Spinal cord (tissue), 10 donors: Measurements from ENCODE around the gene ARSJ. TPM values are rescaled to one million over a fixed set of nuclear protein-coding genes. Genes with fewer than 3 reads are reported as not detected.

Source experiments
- DNase-seq, 6 donors: peaks; one replicate each; pipeline versions ENCODE4 v3.0.0 to v3.0.0-alpha.2; 2013 to 2015; ENCODE audit warnings: low spot score in 6 of 6, low read depth in 4 of 6
- H3K27ac ChIP-seq: one replicate; pipeline ENCODE4 v1.5.1; 2013; ENCODE audit warnings: low read depth, low read length, control low read depth
- H3K27me3 ChIP-seq: one replicate; pipeline ENCODE4 v1.6.1; 2013; ENCODE audit warnings: low read length; ENCODE audit not compliant: control insufficient read depth, insufficient read depth
- H3K36me3 ChIP-seq: one replicate; pipeline ENCODE4 v1.6.1; 2013; ENCODE audit warnings: low read length; ENCODE audit not compliant: control insufficient read depth, insufficient read depth
- H3K4me1 ChIP-seq: one replicate; pipeline ENCODE4 v1.6.1; 2013; ENCODE audit warnings: low read length; ENCODE audit not compliant: control insufficient read depth, insufficient read depth
- H3K4me3 ChIP-seq: one replicate; pipeline ENCODE4 v1.5.1; 2013; ENCODE audit warnings: low read depth, low read length, control low read depth
- H3K9me3 ChIP-seq: one replicate; pipeline ENCODE4 v1.6.1; 2013; ENCODE audit warnings: low read length; ENCODE audit not compliant: control insufficient read depth, insufficient read depth
- WGBS: methylation state at CpG from one replicate; pipeline ENCODE4 v1.1.5; 2013; ENCODE audit warnings: missing lambda C conversion rate; ENCODE audit not compliant: insufficient coverage; 5-methylcytosine and 5-hydroxymethylcytosine counted together
- long read RNA-seq, 4 donors: transcript quantifications; one replicate each; lab custom pipeline, GENCODE V29; 2026
- polyA plus RNA-seq, 2 donors: library from polyadenylated mRNA; unstranded; fragments of 120-200 nt; gene quantifications; one replicate each; pipeline ENCODE4 v1.2.1, GENCODE V29; 2013; ENCODE audit not compliant: insufficient read length in 2 of 2
- total RNA-seq, 2 donors: library from RNA; depleted of rRNA in 1 of 2; stranded (reverse); fragments of 120-200 nt in 1 of 2; fragments of >200 nt in 1 of 2; gene quantifications; one replicate each; pipeline versions ENCODE4 v1.2.3 to v1.2.4, GENCODE V29; 2013 to 2014
- donor health status: healthy.

The ARSJ gene
- total RNA-seq, result 1 to 10 TPM; 2.1 to 3.1 TPM
- under 1 TPM; 0.66 to 0.87 TPM for polyA plus RNA-seq
- long read RNA-seq, donor 1, result 0 reads
- long read RNA-seq, donor 2, result 0 reads
- long read RNA-seq, donor 3, result 0 reads
- long read RNA-seq, donor 4, full-length matches to known transcripts, result 2 of 2 reads
- long read RNA-seq, donor 4, partial matches to known transcripts, result 0 of 2 reads
- long read RNA-seq, donor 4, other reads (novel, unspliced or antisense), result 0 of 2 reads

DNA sequence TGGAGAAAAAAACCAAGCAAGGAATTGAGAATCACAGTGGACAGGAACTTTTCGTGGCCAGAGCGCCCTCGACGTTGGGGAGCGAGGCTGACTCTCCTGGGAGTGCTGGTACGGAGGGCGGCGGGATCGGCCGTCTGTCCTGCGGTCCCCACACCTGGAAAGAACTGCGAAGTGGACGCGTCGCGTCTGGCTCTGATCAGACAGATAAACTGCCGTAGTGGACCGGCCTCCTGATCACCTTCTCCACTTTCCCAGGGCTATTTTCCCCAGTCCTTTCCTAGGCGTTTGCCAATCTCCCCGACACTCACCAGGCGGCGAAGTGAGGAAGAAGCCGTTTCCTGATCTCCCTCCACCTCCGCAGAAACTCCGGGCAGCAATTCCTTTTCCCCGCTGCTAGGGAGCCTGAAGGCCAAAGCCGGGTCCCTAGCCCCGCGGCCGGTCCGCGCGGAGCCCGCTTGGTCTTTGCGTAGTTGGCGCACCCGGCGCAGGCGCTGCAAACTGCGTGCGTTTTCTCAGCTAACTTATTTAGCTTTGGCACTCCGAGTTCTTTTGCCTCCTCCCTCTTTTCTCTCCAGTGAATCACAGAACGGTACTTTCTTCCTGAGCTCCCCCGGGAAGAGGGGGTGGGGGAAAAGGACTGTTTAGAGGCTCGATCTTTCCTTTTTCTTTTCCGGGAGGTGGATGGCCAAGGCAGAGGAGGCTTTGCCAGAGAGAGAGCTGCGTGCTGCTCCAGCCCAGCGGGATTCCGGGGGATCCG lies at the start of gene ARSJ:
TSS of gene ARSJ (minus strand) at position 500 of the 757 bp plus-strand sequence. CDS start 813 bp downstream, outside the sequence.
- H3K27ac ChIP-seq, result peak within 1 kb of the TSS; percentile 68
- no peaks in the 10 kb centered on the region for H3K36me3 ChIP-seq
- H3K9me3 ChIP-seq, result peaks cover under 1% of the 10 kb centered on the region
- peak in 5 of 6 donors; percentile 27 to 74 (median 46) for DNase-seq
- H3K4me1 ChIP-seq, result peaks cover 14% of the 10 kb centered on the region
- H3K27me3 ChIP-seq, result peaks cover 27% of the 10 kb centered on the region
- WGBS, result under 1% methylated on average over 46 of the region's 50 CpGs
- peak within 1 kb of the TSS; percentile 57 for H3K4me3 ChIP-seq

- peak in 1 of 6 donors; percentile 38 for DNase-seq
- H3K9me3 ChIP-seq, result no peaks in the 10 kb centered on the region
- H3K27me3 ChIP-seq, result no peaks in the 10 kb centered on the region
- H3K27ac ChIP-seq, result no peak overlapping the region
- no peak overlapping the region for H3K4me3 ChIP-seq
- no peaks in the 10 kb centered on the region for H3K36me3 ChIP-seq
- H3K4me1 ChIP-seq, result no peaks in the 10 kb centered on the region
These were observed 48.6 kb upstream of the ARSJ start for GRCh38 chr4:114028071-114028470.

GRCh38 chr4:114027596-114027995 lies 48.1 kb upstream of the ARSJ start:
- no peaks in the 10 kb centered on the region for H3K9me3 ChIP-seq
- no peak overlapping the region for H3K4me3 ChIP-seq
- H3K4me1 ChIP-seq, result no peaks in the 10 kb centered on the region
- no peak for DNase-seq
- no peaks in the 10 kb centered on the region for H3K27me3 ChIP-seq
- H3K36me3 ChIP-seq, result no peaks in the 10 kb centered on the region
- no peak overlapping the region for H3K27ac ChIP-seq

- no peak overlapping the region for H3K4me3 ChIP-seq
- no peaks in the 10 kb centered on the region for H3K9me3 ChIP-seq
- 94% methylated on average over 2 of the region's 3 CpGs for WGBS
- no peaks in the 10 kb centered on the region for H3K36me3 ChIP-seq
- no peak overlapping the region for H3K27ac ChIP-seq
- no peaks in the 10 kb centered on the region for H3K27me3 ChIP-seq
- no peak for DNase-seq
- no peaks in the 10 kb centered on the region for H3K4me1 ChIP-seq
These were observed 47.0 kb upstream of the ARSJ start for GRCh38 chr4:114026447-114026846.

DNA sequence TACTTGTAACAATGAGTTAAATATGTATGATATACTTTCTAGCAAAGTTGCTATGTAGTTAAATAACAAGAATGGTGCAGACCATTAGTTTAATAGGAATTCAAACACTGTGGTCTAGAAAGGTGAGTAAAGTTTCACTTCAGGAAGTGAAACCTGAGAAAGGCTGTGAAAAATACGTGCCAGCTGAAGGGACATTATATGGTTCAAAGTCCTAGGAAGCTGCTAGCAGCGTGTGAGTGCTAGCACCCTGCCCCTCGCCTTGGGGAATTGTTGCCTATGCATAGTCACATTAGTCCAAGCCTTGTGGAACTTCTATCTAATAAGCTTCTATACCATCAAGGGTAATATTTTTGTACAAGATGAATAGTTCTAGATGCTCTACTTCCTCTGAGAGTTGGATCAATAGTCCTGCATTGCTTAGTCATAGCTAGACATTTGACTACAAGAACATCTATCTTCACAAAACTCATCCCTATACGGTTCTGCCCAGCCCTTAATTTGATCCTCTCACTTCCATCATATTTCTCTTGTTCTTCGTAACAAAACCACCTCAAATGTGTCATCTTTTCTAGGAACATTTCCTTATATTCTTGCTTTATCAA lies 45.8 kb upstream of the ARSJ start:
- H3K27me3 ChIP-seq, result no peaks in the 10 kb centered on the region
- no peak overlapping the region for H3K27ac ChIP-seq
- no peak overlapping the region for H3K4me3 ChIP-seq
- WGBS, result 73% methylated on average over 3 of the region's 5 CpGs
- DNase-seq, result no peak
- no peaks in the 10 kb centered on the region for H3K36me3 ChIP-seq
- H3K9me3 ChIP-seq, result no peaks in the 10 kb centered on the region
- H3K4me1 ChIP-seq, result no peaks in the 10 kb centered on the region

DNA sequence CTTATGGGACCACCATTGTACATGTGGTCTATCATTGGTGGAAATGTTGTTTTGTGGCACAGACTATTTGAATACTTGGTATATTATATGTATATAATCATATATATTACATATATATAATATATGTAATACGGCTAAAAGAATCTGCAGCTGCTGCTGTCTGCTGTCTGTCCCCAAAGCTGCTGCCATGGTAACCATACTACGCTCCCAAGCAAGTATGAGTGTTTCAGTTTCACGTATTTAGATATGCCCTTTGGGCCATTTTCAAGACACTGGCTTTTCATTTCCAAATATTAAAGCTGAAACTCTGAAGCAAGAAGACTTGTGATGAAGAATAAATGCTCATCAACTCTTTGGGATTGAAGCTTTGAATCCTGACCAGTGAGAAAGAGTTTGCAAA lies 42.0 kb upstream of the ARSJ start:
- Histone ChIP-seq H3K27ac (no peak overlapping the region), H3K36me3 (no peaks in the 10 kb centered on the region), H3K9me3 (no peaks in the 10 kb centered on the region), H3K4me3 (no peak overlapping the region), H3K27me3 (no peaks in the 10 kb centered on the region), H3K4me1 (no peaks in the 10 kb centered on the region)
- WGBS, result 86% methylated on average over 1 of the region's 3 CpGs
- DNase-seq, result peak in 1 of 6 donors; percentile 38

- no peak for DNase-seq
- Histone ChIP-seq H3K4me1 (no peaks in the 10 kb centered on the region), H3K36me3 (no peaks in the 10 kb centered on the region), H3K27me3 (no peaks in the 10 kb centered on the region), H3K9me3 (no peaks in the 10 kb centered on the region), H3K4me3 (no peak overlapping the region), H3K27ac (no peak overlapping the region)
- WGBS, result no CpG with 5 or more reads among the region's 1 CpG
These were observed 40.5 kb upstream of the ARSJ start for GRCh38 chr4:114019969-114020358.

- WGBS, result no CpG with 5 or more reads among the region's 2 CpGs
- no peaks in the 10 kb centered on the region for H3K36me3 ChIP-seq
These were observed 40.0 kb upstream of the ARSJ start for GRCh38 chr4:114019276-114019968.

GRCh38 chr4:114017120-114017917 lies 37.9 kb upstream of the ARSJ start:
- Histone ChIP-seq H3K9me3 (no peaks in the 10 kb centered on the region), H3K27ac (no peak overlapping the region), H3K4me3 (no peak overlapping the region), H3K27me3 (no peaks in the 10 kb centered on the region), H3K4me1 (no peaks in the 10 kb centered on the region), H3K36me3 (no peaks in the 10 kb centered on the region)
- no peak for DNase-seq
- WGBS, result 100% methylated on average over 1 of the region's 4 CpGs

More at GRCh38 chr4:114019276-114019968, 40.0 kb upstream of the ARSJ start:
- no peak overlapping the region for H3K27ac ChIP-seq
- no peak for DNase-seq
- no peak overlapping the region for H3K4me3 ChIP-seq
- H3K27me3 ChIP-seq, result no peaks in the 10 kb centered on the region
- H3K9me3 ChIP-seq, result no peaks in the 10 kb centered on the region
- no peaks in the 10 kb centered on the region for H3K4me1 ChIP-seq
